Lung (tissue), 12 donors: ENCODE data around the gene ZNF563. TPM values are rescaled to one million over a fixed set of nuclear protein-coding genes. Genes with fewer than 3 reads are reported as not detected.
A peak's percentile ranks its signal among the peaks of the same experiment; 100 is the strongest.

Experiments used
- ATAC-seq: fragments of 200-7000 bp; cut with Tn5 transposase; one replicate; pipeline ENCODE4 v1.9.1; 2020; ENCODE audit warnings: moderate number of reproducible peaks; ENCODE audit not compliant: insufficient read depth, low FRiP score
- DNase-seq, 3 donors: peaks; one replicate each; pipeline ENCODE4 v3.0.0-alpha.2; 2013 to 2017
- H3K27ac ChIP-seq, 2 donors: one replicate each; pipeline ENCODE4 v1.5.1; 2013; ENCODE audit warnings: mild to moderate bottlenecking in 2 of 2, moderate library complexity in 2 of 2, control low read depth in 1 of 2, inconsistent platforms in 1 of 2, low read depth in 1 of 2, low read length in 1 of 2
- H3K27me3 ChIP-seq, 3 donors: one replicate each; pipeline ENCODE4 v1.5.1; 2013; ENCODE audit warnings: low read length in 2 of 3; ENCODE audit not compliant: control insufficient read depth in 3 of 3, insufficient read depth in 3 of 3
- H3K36me3 ChIP-seq, 4 donors: one replicate each; pipeline ENCODE4 v1.5.1; 2013; ENCODE audit warnings: low read length in 4 of 4, mild to moderate bottlenecking in 1 of 4, moderate library complexity in 1 of 4; ENCODE audit not compliant: control insufficient read depth in 4 of 4, insufficient read depth in 4 of 4
- H3K4me1 ChIP-seq, 5 donors: one replicate each; pipeline ENCODE4 v1.5.1; 2013; ENCODE audit warnings: low read length in 5 of 5, mild to moderate bottlenecking in 2 of 5, moderate library complexity in 1 of 5; ENCODE audit not compliant: control insufficient read depth in 5 of 5, insufficient read depth in 5 of 5
- H3K4me3 ChIP-seq: one replicate; pipeline ENCODE4 v1.5.1; 2013; ENCODE audit warnings: mild to moderate bottlenecking, control low read depth, moderate library complexity
- H3K9ac ChIP-seq, 2 donors: one replicate each; pipeline ENCODE4 v1.5.1; 2013; ENCODE audit warnings: low read length in 2 of 2, control low read depth in 1 of 2; ENCODE audit not compliant: insufficient read depth in 1 of 2
- H3K9me3 ChIP-seq, 4 donors: one replicate each; pipeline ENCODE4 v1.5.1; 2013; ENCODE audit warnings: low read length in 3 of 4, mild to moderate bottlenecking in 1 of 4, moderate library complexity in 1 of 4; ENCODE audit not compliant: control insufficient read depth in 4 of 4, insufficient read depth in 3 of 4
- CTCF ChIP-seq: IDR thresholded peaks from 2 replicates; pipeline ENCODE4 v1.5.1; 2012; ENCODE audit warnings: mild to moderate bottlenecking; ENCODE audit errors: control extremely low read depth, extremely low read depth
- WGBS, 2 donors: extraction: QIAGEN DNeasy Blood & Tissue Kit; methylation state at CpG; one replicate each; pipeline ENCODE4 v1.1.7; 2013; 5-methylcytosine and 5-hydroxymethylcytosine counted together
- polyA plus RNA-seq, 2 donors: library from polyadenylated mRNA; stranded (reverse); fragments of 200-250 nt; gene quantifications; one replicate each; pipeline ENCODE4 v1.2.1, GENCODE V29; 2013
- total RNA-seq, 2 donors: library from RNA; depleted of rRNA in 1 of 2; stranded (reverse); fragments of >200 nt in 1 of 2; gene quantifications; one replicate each; pipeline ENCODE4 v1.2.1, GENCODE V29; 2014 to 2021
- donor health status: control.
- donor health status: control.
- donor health status: Bipolar disorder and iron deficiency.
- donor health status: healthy.
- donor health status: DM: yes; HTN: yes; CAD: no.

ZNF563 gene
- total and polyA plus RNA-seq, 4 donors = 1.6 to 4.9 (median 2.5) TPM

- DNase-seq (peak in 1 of 3 donors; percentile 11), ATAC-seq (no peak)
- Histone ChIP-seq H3K27me3 (no peaks in the 10 kb centered on the region), H3K27ac (peak overlapping the region; percentile 30 to 88), H3K4me1 (peaks cover 0 to 9% (median 3%) of the 10 kb centered on the region in 5 donors), H3K9me3 (no peaks in the 10 kb centered on the region), H3K36me3 (peaks cover 0 to 4% (median 2%) of the 10 kb centered on the region in 4 donors), H3K4me3 (peak overlapping the region; percentile 47), H3K9ac (peak overlapping the region in 1 of 2 donors; percentile 87)
- 39 to 68% methylated on average over 10 to 11 of the region's 11 CpGs for WGBS, 2 donors
- no peak for TF ChIP-seq CTCF
Measured at GRCh38 chr19:12295191-12295590, 38.2 kb downstream of the ZNF563 start.

- H3K36me3 ChIP-seq = peaks cover 0 to 4% (median 2%) of the 10 kb centered on the region in 4 donors
- H3K27me3 ChIP-seq = no peaks in the 10 kb centered on the region
- WGBS, 2 donors = 1% methylated on average over 61 to 66 of the region's 66 CpGs
- no peaks in the 10 kb centered on the region for H3K9me3 ChIP-seq
- peaks cover 0 to 9% (median 3%) of the 10 kb centered on the region in 5 donors for H3K4me1 ChIP-seq
- TF ChIP-seq CTCF = no peak
- H3K9ac ChIP-seq = peak within 1 kb of the TSS; percentile 83 to 90
- peak within 1 kb of the TSS; percentile 95 for H3K27ac ChIP-seq
- peak; percentile 97 for ATAC-seq
- peak; percentile 97 to 98 (median 98) for DNase-seq
- H3K4me3 ChIP-seq = peak within 1 kb of the TSS; percentile 76
Measured at GRCh38 chr19:12294249-12295158, 38.9 kb downstream of the ZNF563 start, which contains the start of gene ZNF44. Gene ZNF44, minus strand, starts transcription at chr19:12294883. Its CDS starts 189 bp downstream, at chr19:12294694.

- DNase-seq (peak; percentile 78 to 87 (median 80)), ATAC-seq (peak; percentile 60)
- peak overlapping the region; percentile 95 for H3K27ac ChIP-seq
- H3K9ac ChIP-seq = peak overlapping the region; percentile 83 to 90
- H3K9me3 ChIP-seq = no peaks in the 10 kb centered on the region
- peak overlapping the region; percentile 76 for H3K4me3 ChIP-seq
- peaks cover 0 to 4% (median 2%) of the 10 kb centered on the region in 4 donors for H3K36me3 ChIP-seq
- H3K27me3 ChIP-seq = no peaks in the 10 kb centered on the region
- H3K4me1 ChIP-seq = peaks cover 0 to 9% (median 3%) of the 10 kb centered on the region in 5 donors
- no peak for TF ChIP-seq CTCF
- 0% methylated on average over 18 of the region's 18 CpGs for whole genome bisulfite sequencing, 2 donors
Measured at GRCh38 chr19:12293777-12294248, 39.6 kb downstream of the ZNF563 start.
